ENCODE results near the gene CNOT3.

GRCh38 chr19:54114340-54115108 lies 23.0 kb upstream of the CNOT3 start:
- no peak for TF ChIP-seq CTCF (IDR thresholded peaks at IDR 0.05; ENCODE audit: low read length)
- TF ChIP-seq EZH2 (optimal IDR thresholded peaks at IDR 0.05; ENCODE audit: low read depth, low read length) = no peak
- TF ChIP-seq EZH2phosphoT487 (IDR thresholded peaks at IDR 0.05; ENCODE audit: low read length) = no peak
